ENCODE results near the gene CHST13. TPM values are rescaled to one million over a fixed set of nuclear protein-coding genes. Genes with fewer than 3 reads are reported as not detected.

Gene CHST13
- total RNA-seq, 4 donors from 2014 or later = 2.8 to 2.9 TPM; not detected in 2

DNA sequence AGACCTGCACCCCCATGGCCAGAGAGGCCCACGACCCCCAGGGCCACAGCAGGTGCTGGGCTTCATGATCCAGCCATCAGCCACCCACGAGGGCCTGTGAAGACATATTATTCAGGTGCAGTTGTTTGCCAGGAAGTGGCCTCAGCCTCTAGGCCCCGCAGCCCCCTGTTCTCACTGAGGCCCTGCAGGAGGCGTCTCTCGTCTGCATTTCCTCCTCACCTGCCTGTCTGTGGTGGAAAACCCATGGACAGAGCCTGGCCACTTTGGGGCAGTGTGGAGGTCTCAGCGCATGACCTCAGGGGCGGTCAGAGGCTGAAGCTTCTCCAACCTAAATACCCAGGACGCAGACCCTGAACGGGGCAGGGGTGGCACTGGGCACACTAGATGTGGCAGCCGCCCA, 25.0 kb upstream of the CHST13 start:
- no peak overlapping the region for H3K4me3 ChIP-seq
- H3K36me3 ChIP-seq = no peaks in the 10 kb centered on the region
- no peak for DNase-seq
- no peaks in the 10 kb centered on the region for H3K9me3 ChIP-seq
- H3K27ac ChIP-seq = no peak overlapping the region
- H3K27me3 ChIP-seq = no peaks in the 10 kb centered on the region
- TF ChIP-seq POLR2A (IDR thresholded peaks at IDR 0.05) = no peak
- TF ChIP-seq, protein P1, sequence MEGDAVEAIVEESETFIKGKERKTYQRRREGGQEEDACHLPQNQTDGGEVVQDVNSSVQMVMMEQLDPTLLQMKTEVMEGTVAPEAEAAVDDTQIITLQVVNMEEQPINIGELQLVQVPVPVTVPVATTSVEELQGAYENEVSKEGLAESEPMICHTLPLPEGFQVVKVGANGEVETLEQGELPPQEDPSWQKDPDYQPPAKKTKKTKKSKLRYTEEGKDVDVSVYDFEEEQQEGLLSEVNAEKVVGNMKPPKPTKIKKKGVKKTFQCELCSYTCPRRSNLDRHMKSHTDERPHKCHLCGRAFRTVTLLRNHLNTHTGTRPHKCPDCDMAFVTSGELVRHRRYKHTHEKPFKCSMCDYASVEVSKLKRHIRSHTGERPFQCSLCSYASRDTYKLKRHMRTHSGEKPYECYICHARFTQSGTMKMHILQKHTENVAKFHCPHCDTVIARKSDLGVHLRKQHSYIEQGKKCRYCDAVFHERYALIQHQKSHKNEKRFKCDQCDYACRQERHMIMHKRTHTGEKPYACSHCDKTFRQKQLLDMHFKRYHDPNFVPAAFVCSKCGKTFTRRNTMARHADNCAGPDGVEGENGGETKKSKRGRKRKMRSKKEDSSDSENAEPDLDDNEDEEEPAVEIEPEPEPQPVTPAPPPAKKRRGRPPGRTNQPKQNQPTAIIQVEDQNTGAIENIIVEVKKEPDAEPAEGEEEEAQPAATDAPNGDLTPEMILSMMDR (IDR thresholded peaks at IDR 0.05) = no peak
- no peaks in the 10 kb centered on the region for H3K4me1 ChIP-seq

DNA sequence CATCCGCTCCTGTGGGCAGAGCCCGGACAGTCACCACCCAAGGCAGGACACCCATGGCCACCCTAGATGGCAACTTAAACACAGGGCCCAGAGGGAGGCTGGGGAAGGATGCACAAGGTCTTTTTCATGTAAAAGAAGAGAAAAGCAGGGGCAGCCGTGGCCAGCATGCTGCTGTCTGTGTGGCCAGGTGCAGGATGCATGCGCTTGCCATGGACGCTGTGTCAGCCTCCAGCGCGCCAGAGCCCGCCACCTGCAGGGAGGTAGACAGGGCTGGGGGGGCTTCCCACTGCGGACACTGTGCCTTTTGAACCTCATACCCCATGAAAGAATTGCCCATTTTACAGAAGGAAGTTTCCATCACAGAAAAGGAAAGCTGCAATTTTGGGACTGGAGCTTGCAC, 24.6 kb upstream of the CHST13 start:
- no peaks in the 10 kb centered on the region for H3K9me3 ChIP-seq
- H3K27me3 ChIP-seq = no peaks in the 10 kb centered on the region
- no peak for DNase-seq
- no peaks in the 10 kb centered on the region for H3K4me1 ChIP-seq
- H3K36me3 ChIP-seq = no peaks in the 10 kb centered on the region
- TF ChIP-seq, protein P1 (IDR thresholded peaks at IDR 0.05) = no peak
- TF ChIP-seq POLR2A (IDR thresholded peaks at IDR 0.05) = no peak
- H3K27ac ChIP-seq = no peak overlapping the region
- no peak overlapping the region for H3K4me3 ChIP-seq

DNA sequence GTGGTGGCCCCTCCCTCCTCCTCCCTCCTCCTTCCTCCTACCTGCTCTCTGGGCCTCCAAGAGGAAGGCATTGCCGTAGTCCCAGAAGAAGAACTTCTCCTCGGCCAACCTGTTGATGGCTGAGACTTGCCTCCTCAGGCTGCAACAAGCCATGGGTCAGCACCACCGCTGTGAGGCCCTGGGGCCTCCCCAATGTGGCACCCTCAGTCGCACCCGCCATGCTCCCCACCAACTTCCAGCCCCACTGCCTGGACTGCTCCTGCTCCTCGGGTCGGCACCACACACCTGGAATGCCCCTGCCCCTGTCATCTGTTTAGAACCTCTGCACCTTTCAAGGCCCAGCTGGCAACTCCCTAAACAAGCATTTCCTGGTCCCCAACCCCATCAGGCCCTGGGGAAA, 23.9 kb upstream of the CHST13 start:
- no peak overlapping the region for H3K4me3 ChIP-seq
- H3K9me3 ChIP-seq = no peaks in the 10 kb centered on the region
- H3K4me1 ChIP-seq = no peaks in the 10 kb centered on the region
- H3K27me3 ChIP-seq = no peaks in the 10 kb centered on the region
- no peak for DNase-seq
- H3K36me3 ChIP-seq = no peaks in the 10 kb centered on the region
- H3K27ac ChIP-seq = no peak overlapping the region
- TF ChIP-seq POLR2A (IDR thresholded peaks at IDR 0.05) = no peak
- TF ChIP-seq, protein P1 (IDR thresholded peaks at IDR 0.05) = no peak

DNA sequence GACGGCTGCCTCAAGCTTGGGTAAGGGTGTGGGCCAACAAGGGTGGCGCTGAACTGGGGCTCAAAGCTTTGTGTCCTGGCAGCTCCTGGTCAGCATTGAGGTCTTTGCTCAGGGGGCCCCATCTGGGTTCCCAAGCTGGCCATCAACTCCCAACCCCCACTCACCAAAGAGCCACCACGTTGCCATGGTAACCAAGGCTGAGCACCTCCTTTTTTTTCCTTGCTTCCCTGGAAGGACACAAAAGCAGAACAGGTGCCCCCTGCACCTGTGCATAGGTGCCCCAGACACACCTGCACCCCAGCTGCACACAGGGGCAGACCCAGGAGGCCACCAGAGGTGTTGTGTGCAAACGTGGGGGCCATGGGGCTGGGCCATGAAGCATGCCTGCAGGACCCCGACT, 22.9 kb upstream of the CHST13 start:
- no peak for TF ChIP-seq POLR2A (IDR thresholded peaks at IDR 0.05)
- Histone ChIP-seq H3K4me1 (no peaks in the 10 kb centered on the region), H3K36me3 (no peaks in the 10 kb centered on the region), H3K4me3 (no peak overlapping the region), H3K27ac (no peak overlapping the region), H3K9me3 (no peaks in the 10 kb centered on the region), H3K27me3 (no peaks in the 10 kb centered on the region)
- DNase-seq = no peak

DNA sequence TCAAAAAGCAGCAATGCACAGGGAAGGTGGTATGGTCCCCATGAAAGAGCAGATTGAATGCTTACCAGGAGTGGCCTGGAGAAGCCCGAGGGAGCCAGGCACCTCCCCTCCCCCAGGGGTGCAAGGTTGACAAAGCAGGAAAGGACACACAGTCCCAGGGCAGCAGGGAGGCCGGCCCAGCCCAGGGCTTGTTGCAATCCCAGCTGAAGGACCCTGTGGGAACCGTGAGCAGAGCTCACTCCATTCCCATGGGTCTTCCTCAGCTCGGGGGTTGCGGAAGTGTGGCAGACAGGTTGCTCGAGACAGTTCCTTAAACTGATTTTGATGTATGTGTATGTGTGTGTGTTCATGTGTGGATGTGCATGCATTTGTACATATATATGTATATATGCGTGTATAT, 22.2 kb upstream of the CHST13 start:
- Histone ChIP-seq H3K4me3 (no peak overlapping the region), H3K36me3 (no peaks in the 10 kb centered on the region), H3K27ac (no peak overlapping the region), H3K9me3 (no peaks in the 10 kb centered on the region), H3K4me1 (no peaks in the 10 kb centered on the region), H3K27me3 (no peaks in the 10 kb centered on the region)
- DNase-seq = no peak
- TF ChIP-seq, protein P1 (IDR thresholded peaks at IDR 0.05) = no peak
- TF ChIP-seq POLR2A (IDR thresholded peaks at IDR 0.05) = no peak

DNA sequence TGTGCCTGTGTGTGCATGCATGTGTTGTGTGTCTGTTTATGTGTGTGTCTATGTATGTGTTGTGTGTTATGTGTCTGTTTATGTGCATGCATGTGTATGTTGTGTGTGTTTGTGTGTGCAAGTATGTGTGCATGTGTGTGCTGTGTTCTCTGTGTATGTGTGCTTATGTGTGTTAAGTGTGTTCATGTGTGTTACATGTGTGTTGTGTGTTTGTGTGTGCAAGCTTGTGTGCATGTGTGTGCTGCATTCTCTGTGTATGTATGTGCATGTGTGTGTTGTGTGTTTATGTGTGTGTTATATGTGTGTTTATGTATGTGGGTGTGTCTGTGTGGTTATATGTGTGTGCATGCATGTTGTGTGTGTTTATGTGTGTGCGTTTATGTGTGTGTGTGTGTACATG, 21.3 kb upstream of the CHST13 start:
- H3K4me3 ChIP-seq = no peak overlapping the region
- no peak for DNase-seq
- H3K27me3 ChIP-seq = no peaks in the 10 kb centered on the region
- no peaks in the 10 kb centered on the region for H3K36me3 ChIP-seq
- no peaks in the 10 kb centered on the region for H3K9me3 ChIP-seq
- TF ChIP-seq POLR2A (IDR thresholded peaks at IDR 0.05) = no peak
- TF ChIP-seq, protein P1 (IDR thresholded peaks at IDR 0.05) = no peak
- no peaks in the 10 kb centered on the region for H3K4me1 ChIP-seq
- H3K27ac ChIP-seq = no peak overlapping the region

Data from Peyer's patch (tissue), 4 donors.